Anterior cingulate cortex (tissue), 58 donors: ENCODE data around the gene CDH4.

Experiments used
- DNase-seq, 58 donors: peaks; one replicate each; lab custom pipeline; 2025; lab: John Stamatoyannopoulos, UW

Gene CDH4

GRCh38 chr20:61728786-61729770 lies 477.0 kb downstream of the CDH4 start:
- peak in 3 of 58 donors; percentile 6 to 24 (median 9) for DNase-seq

- no peak for DNase-seq
These were observed 478.7 kb downstream of the CDH4 start for GRCh38 chr20:61730631-61731362.

GRCh38 chr20:61731363-61732181 lies 479.5 kb downstream of the CDH4 start:
- peak in 1 of 58 donors; percentile 28 for DNase-seq

GRCh38 chr20:61732511-61733210 lies 480.6 kb downstream of the CDH4 start:
- DNase-seq: no peak

- no peak for DNase-seq
These were observed 481.2 kb downstream of the CDH4 start for GRCh38 chr20:61733216-61733615.

GRCh38 chr20:61733891-61734732 lies 482.1 kb downstream of the CDH4 start:
- no peak for DNase-seq

- no peak for DNase-seq
These were observed 482.9 kb downstream of the CDH4 start for GRCh38 chr20:61734733-61735502.

GRCh38 chr20:61735503-61735785 lies 483.4 kb downstream of the CDH4 start:
- no peak for DNase-seq

GRCh38 chr20:61736001-61736635 lies 484.1 kb downstream of the CDH4 start:
- DNase-seq: no peak

- DNase-seq: no peak
These were observed 484.8 kb downstream of the CDH4 start for GRCh38 chr20:61736751-61737310.

- no peak for DNase-seq
These were observed 485.3 kb downstream of the CDH4 start for GRCh38 chr20:61737346-61737745.

- no peak for DNase-seq
These were observed 485.9 kb downstream of the CDH4 start for GRCh38 chr20:61737812-61738443.

- DNase-seq: no peak
These were observed 486.6 kb downstream of the CDH4 start for GRCh38 chr20:61738601-61739069.

GRCh38 chr20:61739086-61739831 lies 487.2 kb downstream of the CDH4 start:
- no peak for DNase-seq

- no peak for DNase-seq
These were observed 487.7 kb downstream of the CDH4 start for GRCh38 chr20:61739832-61740118.

- DNase-seq: peak in 7 of 58 donors; percentile 7 to 30 (median 22)
These were observed 490.2 kb downstream of the CDH4 start for GRCh38 chr20:61742097-61742825.
